Epithelial cell of esophagus (primary cell): Measurements from ENCODE around the gene PWWP2B.

ENCODE experiments used
- DNase-seq: peaks from one replicate; pipeline ENCODE4 v3.0.0; 2010; ENCODE audit warnings: low read depth
- H3K4me3 ChIP-seq: 2 replicates; pipeline ENCODE4 v1.5.1; 2011; ENCODE audit warnings: mild to moderate bottlenecking, low read length, control low read depth
- TF ChIP-seq, protein P1 (sequence below): IDR thresholded peaks from 2 replicates; pipeline ENCODE4 v1.5.1; 2011; ENCODE audit warnings: low read depth, mild to moderate bottlenecking, low read length, control low read depth, inconsistent platforms; ENCODE audit not compliant: insufficient read depth; ENCODE audit errors: missing control alignments

PWWP2B gene

DNA sequence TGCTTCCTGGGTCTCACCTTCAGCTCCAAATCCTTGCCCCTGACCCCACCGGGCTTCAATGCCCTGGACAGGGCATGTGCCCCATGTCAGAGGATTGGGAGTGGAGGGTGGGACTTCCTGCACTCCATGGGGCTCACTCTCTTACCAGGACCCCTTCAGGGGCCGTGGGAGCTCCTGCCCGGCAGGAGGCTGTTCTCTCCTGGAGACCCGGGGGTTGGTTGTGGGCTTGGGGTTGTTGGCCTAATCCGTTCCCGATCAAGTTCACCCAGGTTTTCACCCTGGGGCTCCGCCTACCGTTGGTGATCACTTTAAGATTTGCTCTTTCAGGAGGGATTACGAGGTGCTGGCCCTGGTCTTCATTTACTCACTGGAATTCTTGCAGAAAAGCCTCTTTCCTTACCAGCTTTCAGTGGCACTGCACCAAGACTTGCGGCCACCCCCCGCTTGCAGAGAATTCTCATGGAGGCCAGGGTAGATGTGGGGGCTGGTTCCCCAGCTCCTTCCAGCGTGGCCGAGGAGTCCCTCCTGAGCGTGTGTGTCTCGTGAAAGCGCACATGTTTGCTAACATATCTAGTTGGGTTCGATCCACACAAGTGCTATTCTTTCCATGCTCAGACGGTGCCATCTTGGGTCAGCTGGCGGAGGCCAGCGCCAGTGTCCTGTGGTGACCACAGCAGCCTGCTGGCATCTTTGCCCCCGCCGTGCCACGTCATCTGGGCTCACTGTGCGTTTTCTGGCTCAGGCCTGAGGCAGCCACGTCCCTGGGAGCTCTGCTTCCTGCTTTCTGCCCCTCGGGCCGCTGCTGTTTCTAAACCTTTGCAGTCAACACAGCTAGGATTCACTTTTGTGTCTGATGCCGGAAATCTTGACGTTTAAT is 15.6 kb downstream of the PWWP2B start:
- H3K4me3 ChIP-seq = no peak overlapping the region
- TF ChIP-seq, protein P1, sequence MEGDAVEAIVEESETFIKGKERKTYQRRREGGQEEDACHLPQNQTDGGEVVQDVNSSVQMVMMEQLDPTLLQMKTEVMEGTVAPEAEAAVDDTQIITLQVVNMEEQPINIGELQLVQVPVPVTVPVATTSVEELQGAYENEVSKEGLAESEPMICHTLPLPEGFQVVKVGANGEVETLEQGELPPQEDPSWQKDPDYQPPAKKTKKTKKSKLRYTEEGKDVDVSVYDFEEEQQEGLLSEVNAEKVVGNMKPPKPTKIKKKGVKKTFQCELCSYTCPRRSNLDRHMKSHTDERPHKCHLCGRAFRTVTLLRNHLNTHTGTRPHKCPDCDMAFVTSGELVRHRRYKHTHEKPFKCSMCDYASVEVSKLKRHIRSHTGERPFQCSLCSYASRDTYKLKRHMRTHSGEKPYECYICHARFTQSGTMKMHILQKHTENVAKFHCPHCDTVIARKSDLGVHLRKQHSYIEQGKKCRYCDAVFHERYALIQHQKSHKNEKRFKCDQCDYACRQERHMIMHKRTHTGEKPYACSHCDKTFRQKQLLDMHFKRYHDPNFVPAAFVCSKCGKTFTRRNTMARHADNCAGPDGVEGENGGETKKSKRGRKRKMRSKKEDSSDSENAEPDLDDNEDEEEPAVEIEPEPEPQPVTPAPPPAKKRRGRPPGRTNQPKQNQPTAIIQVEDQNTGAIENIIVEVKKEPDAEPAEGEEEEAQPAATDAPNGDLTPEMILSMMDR = no peak
- DNase-seq = peak; percentile 37

DNA sequence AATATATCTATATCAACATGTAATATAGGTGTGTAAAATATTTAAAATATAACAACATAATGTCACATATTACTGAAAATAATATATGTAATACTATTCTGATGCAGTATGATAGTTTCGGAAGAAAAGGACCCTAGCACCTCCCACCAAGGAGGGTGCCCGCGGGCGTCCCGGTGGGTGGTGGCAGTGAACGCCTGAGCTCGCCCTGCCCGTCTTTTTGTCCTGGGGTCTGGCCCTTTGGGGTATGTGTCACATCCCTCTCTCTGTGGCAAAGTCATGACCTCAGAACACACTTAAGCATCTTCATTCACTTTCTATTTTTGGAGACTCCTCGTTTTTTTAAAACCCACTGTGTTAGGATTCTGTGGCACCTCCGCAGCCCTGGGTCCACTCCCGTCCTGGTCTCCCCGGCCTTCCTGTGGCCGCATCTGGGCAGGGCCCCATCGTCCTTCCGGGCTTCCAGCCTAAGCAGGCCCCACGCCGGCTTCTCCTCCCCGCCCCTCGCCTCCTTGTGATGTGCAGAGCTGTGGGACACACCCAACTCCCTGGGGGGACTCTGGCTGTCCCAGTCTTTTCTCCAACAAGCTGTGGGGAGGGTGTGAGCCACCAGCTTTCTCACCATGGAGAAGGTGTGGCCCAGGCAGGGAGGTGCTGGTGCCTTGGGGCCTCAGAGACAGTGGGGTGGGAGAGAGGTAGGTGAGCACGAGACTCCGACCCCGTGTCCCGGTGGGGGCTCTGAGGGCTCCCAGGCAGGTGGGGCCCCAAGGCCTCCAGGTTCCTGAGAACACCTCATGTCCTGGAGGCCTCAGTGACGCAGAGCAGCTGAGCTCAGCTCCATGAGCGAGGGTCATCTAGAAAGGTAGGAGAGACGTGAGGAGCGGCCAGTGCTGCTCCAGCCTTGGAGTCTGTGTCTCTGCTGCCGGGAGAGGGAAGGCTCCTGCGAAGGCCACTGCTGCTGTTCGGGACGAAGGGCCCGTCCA is 16.5 kb downstream of the PWWP2B start:
- DNase-seq = peak; percentile 39
- no peak overlapping the region for H3K4me3 ChIP-seq
- TF ChIP-seq, protein P1 = no peak

DNA sequence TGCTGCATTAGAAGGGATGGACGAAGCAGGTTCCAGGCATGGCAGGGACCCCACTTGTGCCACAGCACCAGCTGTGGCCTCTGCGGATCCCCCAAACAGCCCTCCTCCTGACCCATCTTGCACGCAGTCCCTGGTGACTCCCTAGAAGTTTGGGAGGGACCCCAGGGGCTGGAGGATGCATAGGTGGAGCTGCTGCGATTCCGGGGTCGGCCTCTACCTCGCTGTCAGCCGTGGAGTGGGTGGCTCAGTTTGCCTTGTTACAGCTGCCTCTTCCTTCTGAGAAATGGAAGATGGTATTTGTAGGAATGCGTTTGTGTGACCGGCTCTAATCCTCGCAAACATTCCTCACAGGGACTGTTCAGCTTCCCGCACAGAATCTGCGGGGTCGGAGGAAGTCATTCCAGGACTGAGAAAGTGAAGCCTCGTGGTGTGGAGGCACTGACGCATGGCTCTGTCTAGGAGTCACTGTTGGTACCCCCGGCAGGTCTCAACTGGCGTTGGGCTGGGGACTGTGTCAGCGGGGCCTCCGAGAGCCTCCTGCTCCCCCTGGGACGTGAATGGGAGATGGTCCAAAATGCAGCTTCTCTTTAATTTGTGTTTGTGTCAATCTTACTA is 17.5 kb downstream of the PWWP2B start:
- TF ChIP-seq, protein P1 = no peak
- no peak for DNase-seq
- H3K4me3 ChIP-seq = no peak overlapping the region

DNA sequence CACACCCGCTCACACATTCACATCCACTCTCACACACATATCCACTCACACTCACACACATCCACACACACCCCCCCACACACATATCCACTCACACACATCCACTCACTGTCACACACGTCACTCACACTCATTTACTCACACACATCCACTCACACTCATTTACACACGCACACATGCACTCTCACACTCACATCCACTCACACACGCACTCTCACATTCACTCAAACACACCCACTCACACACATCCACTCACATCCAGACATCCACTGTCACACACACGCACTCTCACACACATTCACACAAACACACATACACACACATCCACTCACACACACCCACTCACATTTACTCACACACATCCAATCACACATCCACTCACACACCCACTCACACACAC is 18.3 kb downstream of the PWWP2B start:
- no peak for DNase-seq
- TF ChIP-seq, protein P1 = no peak
- no peak overlapping the region for H3K4me3 ChIP-seq

DNA sequence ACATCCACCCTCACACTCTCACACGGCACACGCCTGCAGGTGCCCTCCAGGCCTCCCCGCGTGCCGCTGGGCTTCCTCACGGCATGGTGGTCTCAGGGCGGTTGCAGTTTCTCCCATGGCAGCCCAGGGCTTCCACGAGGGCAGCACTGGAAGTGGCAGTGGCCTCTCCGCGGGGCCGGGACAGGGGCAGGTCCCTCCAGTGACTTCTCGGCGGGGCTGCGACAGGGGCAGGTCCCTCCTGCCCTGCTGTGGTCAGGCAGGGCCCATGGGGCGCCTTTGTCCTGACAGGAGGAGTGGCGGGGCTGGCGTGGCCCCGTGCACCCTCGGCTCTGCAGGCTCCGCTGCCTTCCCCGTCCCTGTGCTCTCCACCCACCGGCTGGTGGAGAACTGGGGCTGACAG is 19.0 kb downstream of the PWWP2B start:
- no peak overlapping the region for H3K4me3 ChIP-seq
- no peak for DNase-seq
- TF ChIP-seq, protein P1 = no peak

DNA sequence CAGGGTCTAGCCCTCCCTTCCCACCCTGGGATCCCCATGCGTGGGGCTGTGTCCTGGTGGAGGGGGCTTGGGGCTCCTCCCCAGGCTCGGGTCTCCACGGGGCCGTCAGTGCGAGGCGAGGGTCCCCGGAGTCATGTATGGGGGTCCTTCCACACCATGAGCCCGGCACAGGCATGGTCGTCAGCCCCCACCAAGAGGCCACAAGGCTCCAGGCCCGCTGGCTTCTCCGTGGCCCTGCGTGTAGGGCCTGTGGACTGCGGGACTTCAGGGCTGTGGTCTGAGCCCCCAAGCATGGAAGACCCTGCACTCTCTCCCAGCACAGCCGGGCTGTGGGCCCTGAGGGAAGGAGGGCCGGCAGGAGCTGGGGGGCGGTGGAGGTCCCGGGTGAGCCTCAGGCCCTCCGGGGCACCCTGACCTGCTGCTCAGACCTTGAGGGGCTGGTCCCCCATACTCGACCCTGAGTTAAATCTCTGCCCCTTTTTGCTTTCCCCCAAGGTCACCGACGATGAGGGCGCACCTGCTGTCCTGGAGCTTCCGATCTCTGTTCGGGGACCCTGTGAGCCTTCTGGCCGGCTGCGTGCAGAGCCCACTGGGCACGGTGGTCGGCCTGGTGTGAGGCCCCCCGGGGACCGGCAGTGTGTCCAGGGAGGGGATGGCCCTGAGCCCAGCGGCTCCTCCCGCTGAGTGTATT is 19.7 kb downstream of the PWWP2B start:
- H3K4me3 ChIP-seq = no peak overlapping the region
- DNase-seq = no peak
- TF ChIP-seq, protein P1 = no peak
